Mucosa of descending colon (tissue), 3 donors: ENCODE data around the gene BAZ1A. TPM values are rescaled to one million over a fixed set of nuclear protein-coding genes. Genes with fewer than 3 reads are reported as not detected.
A peak's percentile ranks its signal among the peaks of the same experiment; 100 is the strongest.

Source experiments
- ATAC-seq: fragments of 200-7000 bp; cut with Tn5 transposase; one replicate; pipeline ENCODE4 v1.9.1; 2020; ENCODE audit warnings: mild to moderate bottlenecking, moderate library complexity
- DNase-seq, 3 donors: peaks; one replicate each; pipeline ENCODE4 v3.0.0-alpha.2; 2020
- H3K36me3 ChIP-seq: fragments of 200-600 bp; one replicate; pipeline ENCODE4 v1.8.0; 2021; ENCODE audit warnings: low read depth, mild to moderate bottlenecking
- H3K4me1 ChIP-seq: fragments of 200-600 bp; one replicate; pipeline ENCODE4 v1.8.0; 2021; ENCODE audit warnings: low read depth, mild to moderate bottlenecking
- H3K4me3 ChIP-seq: fragments of 200-600 bp; one replicate; pipeline ENCODE4 v1.8.0; 2021; ENCODE audit warnings: mild to moderate bottlenecking
- H3K9me3 ChIP-seq: fragments of 200-600 bp; one replicate; pipeline ENCODE4 v1.8.0; 2021; ENCODE audit warnings: mild to moderate bottlenecking
- intact Hi-C, 2 donors: fragments of 100-400 bp; cut with DNase I in 1 of 2; cut with micrococcal nuclease in 1 of 2; formaldehyde crosslinking; loops; one replicate each; pipeline versions ENCODE4 v1.11.0 to v1.11.1; 2022; cut with DNase I, micrococcal nuclease
- total RNA-seq, 3 donors: library from RNA; stranded (reverse); fragmentation: NEBNext Ultra II Directional in 2 of 3; extraction: Animal tissue kit (Norgen Biotek cat#: 25700) in 2 of 3; gene quantifications; one replicate each; pipeline versions ENCODE4 v1.2.1 to v1.2.4, GENCODE V29; 2021 to 2023
- TF ChIP-seq, protein P1 (sequence below): fragments of 200-600 bp; IDR thresholded peaks from one replicate; pipeline ENCODE4 v1.8.0; 2022; ENCODE audit warnings: antibody characterized with exemption, mild to moderate bottlenecking
- donor health status: DM: no; HTN: no; CAD: no; lungs with moderate emphysema.
- donor health status: DM: no; HTN: no; CAD: no.
- donor health status: DM: no; HTN: yes; CAD: no.

The BAZ1A gene
- total RNA-seq, 3 donors from 2014 or later: 30.6 to 30.9 (median 30.8) TPM

DNA sequence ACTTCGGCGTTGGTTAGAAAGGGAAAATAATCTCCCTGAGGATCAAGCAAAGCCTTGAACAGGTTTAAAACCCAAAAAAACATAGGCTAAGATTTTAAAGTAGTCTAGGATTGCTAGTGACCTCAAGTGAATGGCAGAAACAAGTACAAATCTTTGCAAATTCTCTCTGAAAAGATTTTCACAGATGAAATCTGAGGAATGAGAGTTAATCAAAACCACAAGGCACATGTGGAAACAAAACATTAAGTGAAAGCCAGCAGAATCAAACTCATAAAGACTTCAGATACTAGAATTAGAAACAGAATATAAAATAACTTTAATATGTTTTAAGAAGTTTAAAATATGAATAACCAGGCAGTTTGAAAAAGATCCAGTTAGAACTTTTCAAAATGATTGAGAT is 108.6 kb downstream of the BAZ1A start:
- no peak for DNase-seq
- intact Hi-C loops: no loop called here
- no peaks in the 10 kb centered on the region for H3K9me3 ChIP-seq
- TF ChIP-seq, protein P1, sequence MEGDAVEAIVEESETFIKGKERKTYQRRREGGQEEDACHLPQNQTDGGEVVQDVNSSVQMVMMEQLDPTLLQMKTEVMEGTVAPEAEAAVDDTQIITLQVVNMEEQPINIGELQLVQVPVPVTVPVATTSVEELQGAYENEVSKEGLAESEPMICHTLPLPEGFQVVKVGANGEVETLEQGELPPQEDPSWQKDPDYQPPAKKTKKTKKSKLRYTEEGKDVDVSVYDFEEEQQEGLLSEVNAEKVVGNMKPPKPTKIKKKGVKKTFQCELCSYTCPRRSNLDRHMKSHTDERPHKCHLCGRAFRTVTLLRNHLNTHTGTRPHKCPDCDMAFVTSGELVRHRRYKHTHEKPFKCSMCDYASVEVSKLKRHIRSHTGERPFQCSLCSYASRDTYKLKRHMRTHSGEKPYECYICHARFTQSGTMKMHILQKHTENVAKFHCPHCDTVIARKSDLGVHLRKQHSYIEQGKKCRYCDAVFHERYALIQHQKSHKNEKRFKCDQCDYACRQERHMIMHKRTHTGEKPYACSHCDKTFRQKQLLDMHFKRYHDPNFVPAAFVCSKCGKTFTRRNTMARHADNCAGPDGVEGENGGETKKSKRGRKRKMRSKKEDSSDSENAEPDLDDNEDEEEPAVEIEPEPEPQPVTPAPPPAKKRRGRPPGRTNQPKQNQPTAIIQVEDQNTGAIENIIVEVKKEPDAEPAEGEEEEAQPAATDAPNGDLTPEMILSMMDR: no peak
- H3K4me3 ChIP-seq: no peak overlapping the region
- no peak for ATAC-seq
- H3K4me1 ChIP-seq: no peaks in the 10 kb centered on the region
- H3K36me3 ChIP-seq: peaks cover 4% of the 10 kb centered on the region

DNA sequence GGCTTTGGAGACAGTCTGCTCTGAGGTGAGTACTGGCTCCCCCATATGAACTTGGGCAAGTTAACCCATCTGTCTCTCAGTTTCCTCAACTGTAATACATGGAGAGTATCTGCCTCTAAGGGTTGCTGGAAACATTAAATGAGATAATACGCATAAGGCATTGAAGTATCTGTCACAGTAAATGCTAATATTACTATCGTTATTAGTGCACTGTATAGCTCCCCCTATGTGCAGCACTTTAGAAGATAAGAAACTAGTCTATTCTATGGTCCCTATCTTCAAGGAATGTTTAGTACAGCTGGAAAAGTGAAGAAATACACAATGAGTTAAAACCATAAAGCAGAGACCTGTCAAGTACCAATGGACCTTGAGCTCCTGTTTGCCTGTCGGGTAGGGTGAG is 109.1 kb downstream of the BAZ1A start:
- DNase-seq (no peak), ATAC-seq (no peak)
- intact Hi-C loops: no loop called here
- no peaks in the 10 kb centered on the region for H3K4me1 ChIP-seq
- peaks cover 7% of the 10 kb centered on the region for H3K36me3 ChIP-seq
- TF ChIP-seq, protein P1: no peak
- H3K9me3 ChIP-seq: no peaks in the 10 kb centered on the region
- no peak overlapping the region for H3K4me3 ChIP-seq

DNA sequence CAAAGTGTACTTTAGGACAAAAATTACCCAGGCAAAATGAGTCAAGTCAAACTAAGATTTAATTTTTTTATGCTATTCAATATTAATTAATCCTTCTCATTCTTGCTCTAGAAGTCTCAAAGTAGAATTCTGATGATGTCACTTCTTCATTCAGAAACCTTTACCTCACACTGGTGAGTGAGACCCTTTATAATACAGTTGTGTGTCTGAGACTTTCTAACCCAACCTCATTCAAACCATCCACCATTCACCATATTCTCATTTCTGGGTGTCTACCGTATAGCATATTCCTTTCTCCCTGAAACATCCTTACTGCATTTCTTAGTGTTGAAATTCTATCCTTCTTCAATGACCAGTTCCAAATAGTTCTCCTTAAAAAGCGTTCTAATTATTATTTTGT is 119.9 kb downstream of the BAZ1A start:
- Histone ChIP-seq H3K9me3 (no peaks in the 10 kb centered on the region), H3K4me1 (no peaks in the 10 kb centered on the region), H3K4me3 (peak overlapping the region; percentile 5), H3K36me3 (no peaks in the 10 kb centered on the region)
- ATAC-seq (no peak), DNase-seq (no peak)
- TF ChIP-seq, protein P1: no peak
- intact Hi-C loops: no loop called here

DNA sequence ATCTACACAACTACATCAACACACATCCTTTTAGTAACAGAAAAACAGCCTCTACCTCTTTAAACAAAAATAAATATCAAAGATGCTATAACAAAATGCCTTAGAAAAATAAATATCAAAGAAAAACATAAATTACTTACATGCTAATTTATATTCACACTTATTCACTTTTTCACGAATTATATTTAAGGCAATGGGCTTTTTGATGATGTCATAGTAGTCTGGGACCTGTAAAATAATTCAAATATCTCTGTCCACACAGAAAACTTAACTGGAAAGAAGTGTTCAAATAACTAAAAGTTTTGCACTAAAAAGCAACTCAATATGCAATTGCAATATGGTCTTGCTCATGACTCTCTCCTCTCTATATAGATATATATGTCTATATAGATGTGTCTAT is 120.5 kb downstream of the BAZ1A start:
- ATAC-seq (no peak), DNase-seq (no peak)
- Histone ChIP-seq H3K36me3 (no peaks in the 10 kb centered on the region), H3K4me1 (no peaks in the 10 kb centered on the region), H3K9me3 (no peaks in the 10 kb centered on the region), H3K4me3 (peak overlapping the region; percentile 5)
- TF ChIP-seq, protein P1: no peak
- intact Hi-C loops: no loop called here

DNA sequence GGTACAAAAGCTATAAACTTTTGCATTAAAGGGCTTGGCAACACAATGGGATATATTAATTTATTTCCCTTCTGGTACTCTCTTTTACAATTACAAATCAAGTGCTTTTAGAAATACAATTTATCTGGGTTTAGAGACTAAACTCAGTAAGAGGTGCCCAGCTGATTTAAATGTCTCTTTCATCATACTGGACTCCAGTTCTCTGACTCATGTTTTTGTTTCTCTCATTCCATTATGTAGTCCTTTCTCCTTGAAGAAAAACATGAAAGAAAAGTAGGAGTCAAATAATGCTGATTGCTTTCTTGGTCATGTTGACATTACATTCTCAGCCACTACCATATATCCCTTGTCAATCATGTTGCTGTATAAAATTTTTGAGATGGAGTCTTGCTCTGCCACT is 124.5 kb downstream of the BAZ1A start:
- TF ChIP-seq, protein P1: no peak
- DNase-seq (no peak), ATAC-seq (no peak)
- no peaks in the 10 kb centered on the region for H3K9me3 ChIP-seq
- intact Hi-C loops: no loop called here
- H3K4me3 ChIP-seq: no peak overlapping the region
- no peaks in the 10 kb centered on the region for H3K36me3 ChIP-seq
- no peaks in the 10 kb centered on the region for H3K4me1 ChIP-seq

DNA sequence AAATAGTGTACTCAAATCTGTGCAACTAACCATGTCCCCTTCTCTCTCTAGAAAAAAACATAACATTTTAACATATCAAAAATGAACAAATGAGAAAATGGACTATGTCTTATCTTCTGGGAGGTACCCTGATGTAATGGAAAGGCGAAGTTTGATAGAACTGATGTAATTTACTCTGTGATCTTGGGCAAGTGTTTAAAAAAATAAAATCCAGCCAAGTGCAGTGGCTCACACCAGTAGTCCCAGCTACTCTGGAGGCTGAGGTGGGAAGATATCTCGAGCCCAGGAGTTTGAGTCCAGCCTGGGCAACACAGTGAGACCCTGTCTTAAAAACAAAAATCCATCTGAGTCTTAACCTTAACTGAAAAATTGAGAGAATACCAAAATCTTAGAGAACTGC is 124.9 kb downstream of the BAZ1A start:
- no peaks in the 10 kb centered on the region for H3K36me3 ChIP-seq
- TF ChIP-seq, protein P1: no peak
- no peaks in the 10 kb centered on the region for H3K9me3 ChIP-seq
- no peak for DNase-seq
- H3K4me1 ChIP-seq: no peaks in the 10 kb centered on the region
- intact Hi-C loops: no loop called here
- H3K4me3 ChIP-seq: no peak overlapping the region
- no peak for ATAC-seq
